HepG2 (cell line): ENCODE measurements around the gene DZANK1. TPM values are rescaled to one million over a fixed set of nuclear protein-coding genes. Genes with fewer than 3 reads are reported as not detected.
A peak's percentile ranks its signal among the peaks of the same experiment; 100 is the strongest.

Source experiments
- GATAD2A ChIP-seq: IDR thresholded peaks from 2 replicates; pipeline ENCODE4 v1.6.1; 2016
- JUN ChIP-seq: sonication (generic); formaldehyde crosslinking; IDR thresholded peaks from 2 replicates; pipeline ENCODE4 v1.4.0; 2020; ENCODE audit warnings: mild to moderate bottlenecking, missing genetic modification reagents
- KLF16 ChIP-seq, 2 experiments: sonication (generic) in 1 of 2; formaldehyde crosslinking in 1 of 2; IDR thresholded peaks; 2 replicates each; pipeline versions ENCODE4 v1.6.1 to v1.8.0; 2016 to 2023; ENCODE audit warnings: missing genetic modification reagents in 2 of 2, missing compliant biosample characterization in 1 of 2
- MBD4 ChIP-seq: IDR thresholded peaks from 2 replicates; pipeline ENCODE4 v1.6.1; 2012; ENCODE audit warnings: low read length, inconsistent platforms, borderline replicate concordance
- PAX8 ChIP-seq: sonication (generic); formaldehyde crosslinking; IDR thresholded peaks from 2 replicates; pipeline ENCODE4 v1.8.0; 2022; ENCODE audit warnings: mild to moderate bottlenecking, missing genetic modification reagents, borderline replicate concordance
- PHF8 ChIP-seq: sonication (generic); formaldehyde crosslinking; IDR thresholded peaks from 2 replicates; pipeline ENCODE4 v1.5.0; 2020; ENCODE audit warnings: missing genetic modification reagents
- RARA ChIP-seq: IDR thresholded peaks from 2 replicates; pipeline ENCODE4 v1.6.1; 2016; ENCODE audit warnings: missing genetic modification reagents, missing compliant biosample characterization
- SALL2 ChIP-seq: sonication (generic); formaldehyde crosslinking; IDR thresholded peaks from 2 replicates; pipeline ENCODE4 v1.8.1; 2023; ENCODE audit warnings: mild to moderate bottlenecking, missing genetic modification reagents, inconsistent platforms
- SNAI1 ChIP-seq: sonication (generic); formaldehyde crosslinking; IDR thresholded peaks from 2 replicates; pipeline ENCODE4 v1.5.0; 2020; ENCODE audit warnings: mild to moderate bottlenecking, missing genetic modification reagents, borderline replicate concordance
- SRSF1 ChIP-seq: fragments of 200-400 bp; formaldehyde crosslinking; optimal IDR thresholded peaks from 2 replicates; pipeline ENCODE3; 2017; ENCODE audit warnings: mild to moderate bottlenecking, low read depth, low read length, moderate library complexity
- SSRP1 ChIP-seq: IDR thresholded peaks from 2 replicates; pipeline ENCODE4 v1.6.1; 2016; ENCODE audit warnings: control low read depth
- THYN1 ChIP-seq: sonication (generic); formaldehyde crosslinking; IDR thresholded peaks from 2 replicates; pipeline ENCODE4 v1.8.1; 2023; ENCODE audit warnings: low read depth, mild to moderate bottlenecking, moderate library complexity, missing genetic modification reagents, borderline replicate concordance
- ZFX ChIP-seq: sonication (generic); formaldehyde crosslinking; IDR thresholded peaks from 2 replicates; pipeline ENCODE4 v1.4.0; 2020; ENCODE audit warnings: mild to moderate bottlenecking, low read depth, missing genetic modification reagents, moderate library complexity
- ZNF124 ChIP-seq: sonication (generic); formaldehyde crosslinking; IDR thresholded peaks from 2 replicates; pipeline ENCODE4 v1.4.0; 2020; ENCODE audit warnings: missing genetic modification reagents
- ZNF703 ChIP-seq: sonication (generic); formaldehyde crosslinking; IDR thresholded peaks from 2 replicates; pipeline ENCODE4 v1.5.1; 2020; ENCODE audit warnings: missing genetic modification reagents, mild to moderate bottlenecking, moderate library complexity, borderline replicate concordance
- polyA plus RNA-seq, 8 experiments: library from polyadenylated mRNA; depleted of rRNA in 3 of 8; stranded (reverse) in 7 of 8; unstranded in 1 of 8; fragments of >200 nt; fragmentation: Illumina TruSeq in 4 of 8; extraction: Trizol in 4 of 8; gene quantifications; 2 replicates each; pipeline versions ENCODE4 v1.2.1 to v1.2.3, GENCODE V29; 2011 to 2016; ENCODE audit warnings: low read depth in 4 of 8, missing spikeins in 1 of 8, mixed read lengths in 1 of 8; ENCODE audit not compliant: insufficient read depth in 1 of 8
- total RNA-seq, 5 experiments: library from RNA; depleted of rRNA; stranded (reverse); fragments of >200 nt; fragmentation: Illumina TruSeq; extraction: Trizol; gene quantifications; 2 replicates each; pipeline ENCODE4 v1.2.3, GENCODE V29; 2016; ENCODE audit warnings: low read depth in 1 of 5
- TF ChIP-seq, protein P1 (sequence below): sonication (generic); formaldehyde crosslinking; IDR thresholded peaks from 2 replicates; pipeline ENCODE4 v1.4.0; 2020; ENCODE audit warnings: missing genetic modification reagents
- TF ChIP-seq, protein P2 (sequence below): sonication (generic); formaldehyde crosslinking; IDR thresholded peaks from 2 replicates; pipeline ENCODE4 v1.5.1; 2020; ENCODE audit warnings: missing genetic modification reagents, mild to moderate bottlenecking, borderline replicate concordance
- TF ChIP-seq, protein P3 (sequence below): sonication (generic); formaldehyde crosslinking; IDR thresholded peaks from 2 replicates; pipeline ENCODE4 v1.5.1; 2020; ENCODE audit warnings: missing genetic modification reagents, mild to moderate bottlenecking, borderline replicate concordance
- TF ChIP-seq, protein P4 (sequence below): sonication (generic); formaldehyde crosslinking; IDR thresholded peaks from 2 replicates; pipeline ENCODE4 v1.9.0; 2021; ENCODE audit warnings: mild to moderate bottlenecking, missing genetic modification reagents

The DZANK1 gene
- total and polyA plus RNA-seq, 2 of the 13 experiments (the other 11 are each of a cell fraction or from before 2014, with no cell fraction given) = 1.6 to 3.2 TPM

DNA sequence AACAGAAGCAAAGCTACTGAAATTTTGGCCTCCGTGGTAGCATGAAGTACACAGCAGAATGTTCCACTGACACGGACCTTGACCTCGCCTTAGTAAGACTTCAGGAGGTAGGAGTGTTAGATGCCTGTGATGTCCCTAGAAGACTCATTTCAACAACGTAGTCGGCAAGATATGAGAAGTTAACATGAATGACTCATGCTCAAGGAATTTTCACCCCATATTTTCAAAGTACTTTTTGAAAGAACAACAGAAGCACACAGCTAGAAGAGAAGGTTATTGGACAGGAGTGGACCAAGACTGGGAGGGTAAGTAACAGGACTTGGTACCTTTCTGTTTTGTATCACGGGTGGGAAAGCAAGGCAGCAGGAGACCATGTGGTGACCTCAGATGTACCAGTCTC lies 78.0 kb downstream of the DZANK1 start (continued):
- TF ChIP-seq JUN (CRISPR knock-in tag) (peak; percentile 94), ZFX (CRISPR knock-in tag) (no peak), ZNF703 (CRISPR knock-in tag) (no peak), THYN1 (CRISPR knock-in tag) (no peak), KLF16 (CRISPR knock-in tag; IDR thresholded peaks at IDR 0.05) (no peak; a peak in 1 of 4 replicates), MBD4 (no peak), ZNF124 (CRISPR knock-in tag) (no peak), SSRP1 (CRISPR knock-in tag) (no peak), SRSF1 (no peak), SALL2 (CRISPR knock-in tag) (no peak), RARA (CRISPR knock-in tag) (peak; percentile 77), SNAI1 (CRISPR knock-in tag) (no peak), GATAD2A (CRISPR knock-in tag) (peak; percentile 85), PAX8 (CRISPR knock-in tag) (no peak), PHF8 (CRISPR knock-in tag) (no peak)
- TF ChIP-seq, protein P1, sequence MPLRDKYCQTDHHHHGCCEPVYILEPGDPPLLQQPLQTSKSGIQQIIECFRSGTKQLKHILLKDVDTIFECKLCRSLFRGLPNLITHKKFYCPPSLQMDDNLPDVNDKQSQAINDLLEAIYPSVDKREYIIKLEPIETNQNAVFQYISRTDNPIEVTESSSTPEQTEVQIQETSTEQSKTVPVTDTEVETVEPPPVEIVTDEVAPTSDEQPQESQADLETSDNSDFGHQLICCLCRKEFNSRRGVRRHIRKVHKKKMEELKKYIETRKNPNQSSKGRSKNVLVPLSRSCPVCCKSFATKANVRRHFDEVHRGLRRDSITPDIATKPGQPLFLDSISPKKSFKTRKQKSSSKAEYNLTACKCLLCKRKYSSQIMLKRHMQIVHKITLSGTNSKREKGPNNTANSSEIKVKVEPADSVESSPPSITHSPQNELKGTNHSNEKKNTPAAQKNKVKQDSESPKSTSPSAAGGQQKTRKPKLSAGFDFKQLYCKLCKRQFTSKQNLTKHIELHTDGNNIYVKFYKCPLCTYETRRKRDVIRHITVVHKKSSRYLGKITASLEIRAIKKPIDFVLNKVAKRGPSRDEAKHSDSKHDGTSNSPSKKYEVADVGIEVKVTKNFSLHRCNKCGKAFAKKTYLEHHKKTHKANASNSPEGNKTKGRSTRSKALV (CRISPR knock-in tag) = no peak
- TF ChIP-seq, protein P2, sequence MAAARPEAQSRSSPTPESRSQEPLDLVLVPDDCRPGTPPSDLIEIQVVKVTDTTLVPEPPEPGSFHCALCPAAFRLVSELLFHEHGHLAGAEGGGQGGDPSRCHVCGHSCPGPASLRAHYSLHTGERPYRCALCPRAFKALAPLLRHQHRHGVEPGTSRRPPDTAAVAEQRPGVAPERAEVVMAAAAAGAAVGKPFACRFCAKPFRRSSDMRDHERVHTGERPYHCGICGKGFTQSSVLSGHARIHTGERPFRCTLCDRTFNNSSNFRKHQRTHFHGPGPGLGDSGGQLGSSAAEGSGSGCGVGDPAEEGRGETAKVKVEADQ (CRISPR knock-in tag) = no peak
- TF ChIP-seq, protein P3, sequence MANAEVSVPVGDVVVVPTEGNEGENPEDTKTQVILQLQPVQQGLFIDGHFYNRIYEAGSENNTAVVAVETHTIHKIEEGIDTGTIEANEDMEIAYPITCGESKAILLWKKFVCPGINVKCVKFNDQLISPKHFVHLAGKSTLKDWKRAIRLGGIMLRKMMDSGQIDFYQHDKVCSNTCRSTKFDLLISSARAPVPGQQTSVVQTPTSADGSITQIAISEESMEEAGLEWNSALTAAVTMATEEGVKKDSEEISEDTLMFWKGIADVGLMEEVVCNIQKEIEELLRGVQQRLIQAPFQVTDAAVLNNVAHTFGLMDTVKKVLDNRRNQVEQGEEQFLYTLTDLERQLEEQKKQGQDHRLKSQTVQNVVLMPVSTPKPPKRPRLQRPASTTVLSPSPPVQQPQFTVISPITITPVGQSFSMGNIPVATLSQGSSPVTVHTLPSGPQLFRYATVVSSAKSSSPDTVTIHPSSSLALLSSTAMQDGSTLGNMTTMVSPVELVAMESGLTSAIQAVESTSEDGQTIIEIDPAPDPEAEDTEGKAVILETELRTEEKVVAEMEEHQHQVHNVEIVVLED = no peak
- TF ChIP-seq, protein P4, sequence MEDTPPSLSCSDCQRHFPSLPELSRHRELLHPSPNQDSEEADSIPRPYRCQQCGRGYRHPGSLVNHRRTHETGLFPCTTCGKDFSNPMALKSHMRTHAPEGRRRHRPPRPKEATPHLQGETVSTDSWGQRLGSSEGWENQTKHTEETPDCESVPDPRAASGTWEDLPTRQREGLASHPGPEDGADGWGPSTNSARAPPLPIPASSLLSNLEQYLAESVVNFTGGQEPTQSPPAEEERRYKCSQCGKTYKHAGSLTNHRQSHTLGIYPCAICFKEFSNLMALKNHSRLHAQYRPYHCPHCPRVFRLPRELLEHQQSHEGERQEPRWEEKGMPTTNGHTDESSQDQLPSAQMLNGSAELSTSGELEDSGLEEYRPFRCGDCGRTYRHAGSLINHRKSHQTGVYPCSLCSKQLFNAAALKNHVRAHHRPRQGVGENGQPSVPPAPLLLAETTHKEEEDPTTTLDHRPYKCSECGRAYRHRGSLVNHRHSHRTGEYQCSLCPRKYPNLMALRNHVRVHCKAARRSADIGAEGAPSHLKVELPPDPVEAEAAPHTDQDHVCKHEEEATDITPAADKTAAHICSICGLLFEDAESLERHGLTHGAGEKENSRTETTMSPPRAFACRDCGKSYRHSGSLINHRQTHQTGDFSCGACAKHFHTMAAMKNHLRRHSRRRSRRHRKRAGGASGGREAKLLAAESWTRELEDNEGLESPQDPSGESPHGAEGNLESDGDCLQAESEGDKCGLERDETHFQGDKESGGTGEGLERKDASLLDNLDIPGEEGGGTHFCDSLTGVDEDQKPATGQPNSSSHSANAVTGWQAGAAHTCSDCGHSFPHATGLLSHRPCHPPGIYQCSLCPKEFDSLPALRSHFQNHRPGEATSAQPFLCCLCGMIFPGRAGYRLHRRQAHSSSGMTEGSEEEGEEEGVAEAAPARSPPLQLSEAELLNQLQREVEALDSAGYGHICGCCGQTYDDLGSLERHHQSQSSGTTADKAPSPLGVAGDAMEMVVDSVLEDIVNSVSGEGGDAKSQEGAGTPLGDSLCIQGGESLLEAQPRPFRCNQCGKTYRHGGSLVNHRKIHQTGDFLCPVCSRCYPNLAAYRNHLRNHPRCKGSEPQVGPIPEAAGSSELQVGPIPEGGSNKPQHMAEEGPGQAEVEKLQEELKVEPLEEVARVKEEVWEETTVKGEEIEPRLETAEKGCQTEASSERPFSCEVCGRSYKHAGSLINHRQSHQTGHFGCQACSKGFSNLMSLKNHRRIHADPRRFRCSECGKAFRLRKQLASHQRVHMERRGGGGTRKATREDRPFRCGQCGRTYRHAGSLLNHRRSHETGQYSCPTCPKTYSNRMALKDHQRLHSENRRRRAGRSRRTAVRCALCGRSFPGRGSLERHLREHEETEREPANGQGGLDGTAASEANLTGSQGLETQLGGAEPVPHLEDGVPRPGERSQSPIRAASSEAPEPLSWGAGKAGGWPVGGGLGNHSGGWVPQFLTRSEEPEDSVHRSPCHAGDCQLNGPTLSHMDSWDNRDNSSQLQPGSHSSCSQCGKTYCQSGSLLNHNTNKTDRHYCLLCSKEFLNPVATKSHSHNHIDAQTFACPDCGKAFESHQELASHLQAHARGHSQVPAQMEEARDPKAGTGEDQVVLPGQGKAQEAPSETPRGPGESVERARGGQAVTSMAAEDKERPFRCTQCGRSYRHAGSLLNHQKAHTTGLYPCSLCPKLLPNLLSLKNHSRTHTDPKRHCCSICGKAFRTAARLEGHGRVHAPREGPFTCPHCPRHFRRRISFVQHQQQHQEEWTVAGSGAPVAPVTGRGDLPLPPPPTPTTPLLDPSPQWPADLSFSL (CRISPR knock-in tag) = no peak
